NCI-H1417 (cell line): ENCODE data around the gene LIPK.
"Not testable (repeated sequence)": the region's sequence is repeated elsewhere in the genome, so short reads cannot be mapped to it uniquely, and the experiment has no call there.

ENCODE experiments used
- DNase-seq, 3 experiments: peaks; one replicate each; lab custom pipeline; 2025; lab: John Stamatoyannopoulos, UW

The LIPK gene, protein sequence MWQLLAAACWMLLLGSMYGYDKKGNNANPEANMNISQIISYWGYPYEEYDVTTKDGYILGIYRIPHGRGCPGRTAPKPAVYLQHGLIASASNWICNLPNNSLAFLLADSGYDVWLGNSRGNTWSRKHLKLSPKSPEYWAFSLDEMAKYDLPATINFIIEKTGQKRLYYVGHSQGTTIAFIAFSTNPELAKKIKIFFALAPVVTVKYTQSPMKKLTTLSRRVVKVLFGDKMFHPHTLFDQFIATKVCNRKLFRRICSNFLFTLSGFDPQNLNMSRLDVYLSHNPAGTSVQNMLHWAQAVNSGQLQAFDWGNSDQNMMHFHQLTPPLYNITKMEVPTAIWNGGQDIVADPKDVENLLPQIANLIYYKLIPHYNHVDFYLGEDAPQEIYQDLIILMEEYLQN

GRCh38 chr10:88705958-88706357 is at the start of gene LIPK:
TSS of gene LIPK (plus strand) at chr10:88706249. CDS start at chr10:88724544, 18,295 bp downstream.
- no peak for DNase-seq

DNA sequence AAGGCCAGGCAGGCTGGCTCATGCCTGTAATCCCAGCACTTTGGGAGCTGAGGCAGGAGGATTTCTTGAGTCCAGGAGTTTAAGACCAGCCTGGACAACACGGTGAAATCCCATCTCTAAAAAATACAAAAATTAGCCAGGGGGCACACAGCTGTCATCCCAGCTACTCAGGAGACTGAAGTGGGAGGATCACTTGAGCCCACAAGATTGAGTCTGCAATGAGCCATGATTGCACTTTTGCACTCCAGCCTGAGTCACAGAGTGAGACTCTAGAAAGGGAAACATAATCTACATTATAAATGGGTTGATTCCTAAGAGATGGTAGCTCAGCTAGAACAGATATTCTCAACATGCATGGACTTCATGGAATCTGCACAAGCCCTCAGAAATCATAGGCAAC is 48.1 kb upstream of the LIPK start:
- no peak for DNase-seq

GRCh38 chr10:88659725-88660597 is 46.1 kb upstream of the LIPK start:
- DNase-seq, result no peak

GRCh38 chr10:88660598-88660884 is 45.5 kb upstream of the LIPK start:
- DNase-seq, result no peak

DNA sequence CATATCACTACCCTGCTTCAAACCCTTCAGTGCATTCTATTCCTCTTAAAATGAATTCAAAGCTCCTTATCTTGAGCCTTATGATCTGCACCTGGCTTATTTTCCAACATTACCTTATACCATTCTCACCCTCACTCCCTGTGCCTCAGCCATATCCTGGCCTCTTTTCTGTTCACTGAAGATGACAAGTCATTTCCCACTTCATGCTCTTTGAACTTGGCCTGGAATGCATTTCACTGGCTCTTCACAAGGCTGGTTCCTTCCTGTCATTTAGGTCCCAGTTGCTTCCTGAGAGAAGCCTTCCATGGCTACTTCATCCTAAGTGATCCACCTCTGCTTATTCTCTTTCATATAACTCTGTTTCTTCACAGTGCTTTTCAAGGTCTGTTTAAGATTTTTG is 45.0 kb upstream of the LIPK start:
- DNase-seq, result no peak

DNA sequence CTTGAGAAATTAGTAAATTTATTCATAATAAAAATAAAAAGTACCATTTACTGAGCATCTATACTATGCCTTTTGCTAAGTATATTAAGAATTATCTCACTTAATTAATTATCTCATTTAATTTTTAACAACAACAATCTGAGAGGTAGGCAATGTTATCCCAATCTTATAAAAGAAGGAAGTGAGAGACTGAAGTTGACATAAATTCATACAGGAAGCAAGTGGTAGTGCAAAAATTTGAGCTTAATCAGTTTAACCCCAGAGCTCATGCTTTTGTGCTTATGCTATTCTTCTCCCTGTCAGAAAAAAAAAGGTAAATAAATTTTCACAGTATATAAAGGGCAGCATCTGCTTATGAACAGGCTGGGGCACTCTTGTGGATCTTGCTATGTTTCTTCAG is 44.5 kb upstream of the LIPK start:
- no peak for DNase-seq

DNA sequence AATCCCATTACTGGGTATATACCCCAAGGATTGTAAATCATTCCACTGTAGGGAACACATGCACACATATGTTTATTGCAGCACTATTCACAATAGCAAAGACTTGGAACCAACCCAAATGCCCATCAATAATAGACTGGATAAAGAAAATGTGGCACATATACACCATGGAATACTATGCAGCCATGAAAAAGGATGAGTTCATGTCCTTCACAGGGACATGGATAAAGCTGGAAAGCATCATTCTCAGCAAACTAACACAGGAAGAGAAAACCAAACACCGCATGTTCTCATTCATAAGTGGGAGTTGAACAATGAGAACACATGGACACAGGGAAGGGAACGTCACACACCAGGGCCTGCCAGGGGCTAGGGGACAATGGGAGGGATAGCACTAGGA is 42.9 kb upstream of the LIPK start:
- not testable (repeated sequence) for DNase-seq

- DNase-seq, result no peak
These were observed 41.9 kb upstream of the LIPK start, which contains the start of gene LIPF for GRCh38 chr10:88664142-88664541. TSS of gene LIPF (plus strand) at chr10:88664442. CDS start at chr10:88667298, 2,856 bp downstream.

DNA sequence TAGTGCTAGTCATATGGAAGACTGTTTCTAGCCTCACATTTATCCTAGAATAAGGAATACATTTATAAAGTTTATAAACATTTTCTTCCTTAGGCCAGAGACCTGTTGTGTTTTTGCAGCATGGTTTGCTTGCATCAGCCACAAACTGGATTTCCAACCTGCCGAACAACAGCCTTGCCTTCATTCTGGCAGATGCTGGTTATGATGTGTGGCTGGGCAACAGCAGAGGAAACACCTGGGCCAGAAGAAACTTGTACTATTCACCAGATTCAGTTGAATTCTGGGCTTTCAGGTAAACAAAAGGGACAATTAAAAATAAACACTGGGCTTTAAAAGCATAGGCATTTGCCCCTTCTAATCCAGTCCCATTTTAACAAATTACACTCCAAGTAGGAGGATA is 37.6 kb upstream of the LIPK start:
- DNase-seq, result no peak

DNA sequence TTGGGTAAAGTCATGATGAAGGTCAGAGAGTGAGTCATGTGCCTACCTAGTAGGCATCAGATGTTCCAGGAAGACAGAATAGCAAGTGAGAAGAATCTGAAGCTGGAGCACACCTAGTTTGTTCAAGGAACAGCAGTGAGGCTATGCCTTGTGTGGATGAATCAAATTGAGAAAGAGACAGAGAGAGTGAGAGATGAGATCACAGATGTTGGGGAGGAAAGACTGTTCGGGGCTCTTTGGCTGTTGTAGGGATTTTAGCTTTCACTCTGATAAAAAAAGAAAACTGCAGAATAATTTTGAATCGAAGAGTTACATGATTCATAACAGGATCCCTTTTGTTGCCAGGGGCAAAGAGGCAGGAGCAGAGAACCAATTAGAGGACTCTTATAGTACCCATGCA is 35.6 kb upstream of the LIPK start:
- DNase-seq, result no peak

DNA sequence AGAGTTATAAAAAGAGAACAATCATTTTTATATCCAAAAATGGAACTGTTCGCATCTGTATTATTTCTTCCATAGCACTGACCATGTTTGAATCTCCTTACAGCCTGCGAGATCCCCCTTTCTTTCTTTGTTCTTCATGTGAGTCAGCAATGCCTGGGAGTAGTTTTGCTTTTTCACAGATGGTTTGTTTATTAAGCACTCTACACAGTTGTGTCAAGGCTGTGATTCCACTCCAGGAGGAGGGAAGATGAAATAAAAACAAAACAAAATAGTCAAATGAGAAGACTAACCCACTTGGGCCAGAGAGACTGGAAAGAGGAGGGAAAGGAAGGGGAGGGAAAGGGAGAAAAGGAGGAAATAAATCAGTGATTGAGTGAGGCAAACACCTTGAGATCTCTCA is 34.0 kb upstream of the LIPK start:
- no peak for DNase-seq

- no peak for DNase-seq
These were observed 29.6 kb upstream of the LIPK start for GRCh38 chr10:88676283-88677060.

- DNase-seq, result no peak
These were observed 25.1 kb upstream of the LIPK start for GRCh38 chr10:88680958-88681357.

GRCh38 chr10:88682491-88682890 is 23.6 kb upstream of the LIPK start:
- no peak for DNase-seq

DNA sequence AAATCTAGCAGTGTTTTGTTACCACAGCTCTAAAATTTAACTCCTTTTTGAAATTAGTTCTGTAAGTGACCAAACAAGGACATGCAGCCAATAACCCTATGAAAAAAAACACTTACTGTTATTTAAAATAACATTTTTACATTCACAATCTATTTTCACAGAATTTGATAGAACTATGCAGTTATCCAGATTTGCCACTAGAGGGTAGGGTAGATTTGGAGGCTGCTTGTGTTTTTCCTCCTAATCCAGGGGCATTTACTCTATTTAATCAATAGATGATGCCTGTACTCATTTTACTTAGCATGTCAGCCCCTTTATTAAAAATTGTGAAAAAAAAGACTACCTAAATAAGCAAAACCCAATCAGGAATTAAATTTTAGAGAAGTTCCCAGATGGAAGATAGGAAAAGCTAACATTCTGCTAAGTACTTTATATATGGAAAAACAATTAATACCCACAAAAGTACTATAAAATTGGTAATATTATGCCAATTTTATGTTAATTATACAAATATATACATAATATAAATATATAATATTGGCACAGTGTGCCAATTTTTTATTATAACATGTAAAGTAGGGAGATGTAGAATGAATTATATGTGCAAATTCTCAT is 18.1 kb upstream of the LIPK start:
- peak in 2 of 3 experiments; percentile 2 to 37 for DNase-seq

GRCh38 chr10:88689366-88689765 is 16.7 kb upstream of the LIPK start:
- DNase-seq, result no peak

GRCh38 chr10:88693392-88694020 is 12.5 kb upstream of the LIPK start:
- DNase-seq, result peak in 1 of 3 experiments; percentile 32

DNA sequence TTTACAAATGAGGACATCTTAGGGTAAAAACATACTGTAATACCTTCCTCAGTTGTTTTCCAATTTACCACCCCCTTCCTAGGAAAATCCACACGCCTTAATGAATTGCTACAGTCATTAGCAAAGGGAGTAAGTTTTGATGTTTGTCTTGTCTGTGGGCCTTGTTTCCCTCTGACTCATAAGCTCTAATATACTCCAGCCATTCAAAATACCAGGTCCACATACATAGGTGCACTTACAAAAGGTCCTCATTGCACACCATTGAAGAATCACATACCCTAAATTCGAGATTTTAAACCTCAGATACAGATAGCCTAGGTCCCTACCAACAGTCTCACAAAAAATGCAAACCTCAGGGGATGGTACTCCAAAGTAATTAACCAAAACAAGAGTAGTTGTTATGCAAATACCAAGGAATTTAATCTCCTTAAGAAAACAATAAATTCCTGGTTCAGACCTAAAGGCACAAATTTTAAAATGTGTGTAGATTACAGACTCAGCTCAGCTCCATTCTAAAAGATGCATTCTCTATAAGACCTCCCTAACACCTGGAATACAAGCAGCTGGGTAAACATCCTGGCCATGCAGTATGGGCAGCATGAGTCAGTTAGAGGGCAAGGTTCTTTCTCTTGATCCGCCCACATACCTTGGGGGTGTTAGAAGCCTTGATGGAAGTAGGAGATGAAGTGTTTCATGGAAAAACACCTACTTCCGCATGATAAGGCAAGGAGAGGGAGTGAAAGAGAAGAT is 3.0 kb upstream of the LIPK start:
- DNase-seq, result peak; percentile 21 to 86 (median 53)

DNA sequence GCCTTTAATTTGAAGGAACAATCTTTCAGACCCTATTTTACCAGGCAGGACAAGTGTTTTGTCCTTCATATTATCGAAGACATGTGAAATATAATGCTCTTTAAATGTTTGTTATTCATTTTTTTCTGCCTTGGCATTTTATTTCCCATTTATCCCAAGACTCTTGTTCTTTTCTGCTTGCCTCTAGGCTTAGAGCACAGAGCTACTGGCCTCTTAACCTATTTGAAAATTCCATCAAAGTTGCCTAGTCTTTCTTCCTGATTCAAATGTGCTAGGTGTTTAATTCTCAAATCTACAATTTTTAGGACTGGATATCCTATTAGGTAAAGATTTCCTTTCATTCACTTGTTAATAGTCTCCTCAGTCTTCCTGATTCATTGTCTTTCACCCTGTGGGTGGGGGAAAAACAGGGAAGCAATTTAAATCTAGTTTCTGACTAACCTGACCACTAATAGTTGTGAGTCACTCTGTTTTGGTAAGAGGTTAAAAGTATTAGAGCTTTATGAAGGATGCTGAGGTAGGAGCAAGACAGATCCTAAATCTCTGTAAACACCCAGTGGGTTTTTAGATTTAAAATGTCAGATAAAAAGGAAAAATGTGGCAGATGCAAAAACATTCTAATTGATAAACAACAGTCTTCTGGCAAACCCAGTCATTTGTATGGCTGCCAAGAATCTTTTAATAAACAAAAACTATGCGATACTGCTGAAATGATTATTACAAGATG is 1.5 kb downstream of the LIPK start:
- peak in 1 of 3 experiments; percentile 6 for DNase-seq

GRCh38 chr10:88709361-88709760 is 3.3 kb downstream of the LIPK start:
- peak in 1 of 3 experiments; percentile 1 for DNase-seq
